H9 (cell line): ENCODE results near the gene QSOX2. TPM values are rescaled to one million over a fixed set of nuclear protein-coding genes. Genes with fewer than 3 reads are reported as not detected.

ENCODE experiments used
- DNase-seq: peaks from one replicate; pipeline ENCODE4 v3.0.0-alpha.2; 2017
- H2AFZ ChIP-seq: one replicate; pipeline ENCODE4 v1.6.1; 2013; ENCODE audit warnings: mild to moderate bottlenecking, low read length, control low read depth, moderate library complexity
- H2AK5ac ChIP-seq: 2 replicates; pipeline ENCODE4 v1.6.1; 2013; ENCODE audit warnings: low read length, control low read depth, mixed read lengths; ENCODE audit not compliant: insufficient read length
- H2BK120ac ChIP-seq: one replicate; pipeline ENCODE4 v1.6.1; 2013; ENCODE audit warnings: low read depth, mild to moderate bottlenecking, low read length, control low read depth, inconsistent platforms; ENCODE audit not compliant: poor library complexity, severe bottlenecking
- H2BK12ac ChIP-seq: 2 replicates; pipeline ENCODE4 v1.6.1; 2013; ENCODE audit warnings: low read length, control low read depth, mixed read lengths, low read depth; ENCODE audit not compliant: insufficient read length
- H2BK15ac ChIP-seq: 2 replicates; pipeline ENCODE4 v1.6.1; 2013; ENCODE audit warnings: low read depth, low read length, control low read depth
- H2BK20ac ChIP-seq: one replicate; pipeline ENCODE4 v1.6.1; 2013; ENCODE audit warnings: low read depth, mild to moderate bottlenecking, low read length, control low read depth, inconsistent platforms; ENCODE audit not compliant: poor library complexity, severe bottlenecking
- H2BK5ac ChIP-seq: 2 replicates; pipeline ENCODE4 v1.6.1; 2013; ENCODE audit warnings: low read length, control low read depth, mixed read lengths; ENCODE audit not compliant: insufficient read length
- H3K14ac ChIP-seq: 2 replicates; pipeline ENCODE4 v1.6.1; 2013; ENCODE audit warnings: low read length, control low read depth; ENCODE audit not compliant: insufficient read depth
- H3K18ac ChIP-seq: 2 replicates; pipeline ENCODE4 v1.6.1; 2013; ENCODE audit warnings: low read depth, mild to moderate bottlenecking, mixed read lengths, low read length, control low read depth; ENCODE audit not compliant: insufficient read length
- H3K23ac ChIP-seq: 2 replicates; pipeline ENCODE4 v1.6.1; 2013; ENCODE audit warnings: low read length, control low read depth, mixed read lengths, low read depth; ENCODE audit not compliant: insufficient read length
- H3K23me2 ChIP-seq: 2 replicates; pipeline ENCODE4 v1.6.1; 2013; ENCODE audit warnings: low read depth, mild to moderate bottlenecking, mixed read lengths, low read length, control low read depth; ENCODE audit not compliant: insufficient read length, poor library complexity, severe bottlenecking
- H3K27ac ChIP-seq: 2 replicates; pipeline ENCODE4 v1.5.1; 2013; ENCODE audit warnings: low read length, control low read depth, mixed read lengths, low read depth; ENCODE audit not compliant: insufficient read length
- H3K27me3 ChIP-seq: 2 replicates; pipeline ENCODE4 v1.6.1; 2013; ENCODE audit warnings: low read length, control low read depth, inconsistent platforms; ENCODE audit not compliant: insufficient read depth
- H3K4ac ChIP-seq: 2 replicates; pipeline ENCODE4 v1.6.1; 2013; ENCODE audit warnings: low read depth, mild to moderate bottlenecking, control low read depth, inconsistent platforms, low read length, moderate library complexity
- H3K4me1 ChIP-seq: 2 replicates; pipeline ENCODE4 v1.6.1; 2013; ENCODE audit warnings: low read length, control low read depth, inconsistent platforms; ENCODE audit not compliant: insufficient read depth
- H3K4me2 ChIP-seq: 2 replicates; pipeline ENCODE4 v1.6.1; 2013; ENCODE audit warnings: low read length, control low read depth, mixed read lengths; ENCODE audit not compliant: insufficient read length, insufficient read depth
- H3K56ac ChIP-seq: 2 replicates; pipeline ENCODE4 v1.6.1; 2013; ENCODE audit warnings: low read depth, mild to moderate bottlenecking, mixed read lengths, low read length, control low read depth; ENCODE audit not compliant: insufficient read length
- H3K79me1 ChIP-seq: 2 replicates; pipeline ENCODE4 v1.6.1; 2013; ENCODE audit warnings: low read depth, mild to moderate bottlenecking, moderate library complexity, low read length, control low read depth, inconsistent platforms; ENCODE audit not compliant: insufficient read depth, poor library complexity, severe bottlenecking
- H3K79me2 ChIP-seq: 2 replicates; pipeline ENCODE4 v1.6.1; 2013; ENCODE audit warnings: low read length, control low read depth, inconsistent platforms; ENCODE audit not compliant: insufficient read depth
- H3K9ac ChIP-seq: 2 replicates; pipeline ENCODE4 v1.6.1; 2013; ENCODE audit warnings: low read length, control low read depth, mixed read lengths; ENCODE audit not compliant: insufficient read length; ENCODE audit errors: extremely low read depth
- H3K9me3 ChIP-seq: one replicate; pipeline ENCODE4 v1.6.1; 2013; ENCODE audit warnings: low read depth, low read length, inconsistent platforms; ENCODE audit not compliant: control insufficient read depth
- H3T11ph ChIP-seq: one replicate; pipeline ENCODE4 v1.6.1; 2013; ENCODE audit warnings: mild to moderate bottlenecking, low read length, control low read depth, inconsistent platforms
- H4K20me1 ChIP-seq: one replicate; pipeline ENCODE4 v1.6.1; 2013; ENCODE audit not compliant: control insufficient read depth, insufficient read length, insufficient read depth
- H4K5ac ChIP-seq: 2 replicates; pipeline ENCODE4 v1.6.1; 2013; ENCODE audit warnings: low read depth, mild to moderate bottlenecking, mixed read lengths, low read length, control low read depth; ENCODE audit not compliant: insufficient read length
- H4K8ac ChIP-seq: replicated peaks from 2 replicates; pipeline ENCODE4 v1.6.1; 2013; ENCODE audit warnings: low read length, control low read depth, mixed read lengths, low read depth; ENCODE audit not compliant: insufficient read length
- H4K91ac ChIP-seq: 2 replicates; pipeline ENCODE4 v1.6.1; 2013; ENCODE audit warnings: low read depth, mild to moderate bottlenecking, moderate library complexity, mixed read lengths, low read length, control low read depth; ENCODE audit not compliant: insufficient read length
- H3K27ac Mint-ChIP-seq, 3 experiments: 2 replicates in 2 of 3; 3 replicates in 1 of 3; pipeline ENCODE4 v1.8.0; 2020 to 2021; ENCODE audit warnings: mixed read lengths in 3 of 3, mild to moderate bottlenecking in 1 of 3, moderate library complexity in 1 of 3
- H3K27me3 Mint-ChIP-seq: 2 replicates; pipeline ENCODE4 v1.8.0; 2021; ENCODE audit warnings: low read depth, mild to moderate bottlenecking, moderate library complexity, mixed read lengths
- H3K36me3 Mint-ChIP-seq, 3 experiments: 2 replicates in 2 of 3; 3 replicates in 1 of 3; pipeline ENCODE4 v1.8.0; 2020 to 2021; ENCODE audit warnings: low read depth in 3 of 3, mixed read lengths in 3 of 3; ENCODE audit not compliant: insufficient read depth in 1 of 3
- H3K4me1 Mint-ChIP-seq, 2 experiments: 2 replicates each; pipeline ENCODE4 v1.8.0; 2020; ENCODE audit warnings: mixed read lengths in 2 of 2
- H3K4me3 Mint-ChIP-seq, 2 experiments: 2 replicates in 1 of 2; 3 replicates in 1 of 2; pipeline ENCODE4 v1.8.0; 2020 to 2021; ENCODE audit warnings: mild to moderate bottlenecking in 2 of 2, mixed read lengths in 2 of 2, moderate library complexity in 1 of 2
- H3K9me3 Mint-ChIP-seq, 2 experiments: 2 replicates in 1 of 2; 3 replicates in 1 of 2; pipeline ENCODE4 v1.8.0; 2020; ENCODE audit warnings: mild to moderate bottlenecking in 2 of 2, mixed read lengths in 2 of 2, moderate library complexity in 1 of 2
- CTCF ChIP-seq: fragments of 200-600 bp; sonication (generic); conservative IDR thresholded peaks from 3 replicates; pipeline ENCODE4 v1.8.0; 2021; ENCODE audit warnings: antibody characterized with exemption, mild to moderate bottlenecking
- WGBS: extraction: QIAGEN DNeasy Blood & Tissue Kit; methylation state at CpG from one replicate; pipeline ENCODE4 v1.1.7; 2013; ENCODE audit warnings: missing lambda C conversion rate, low lambda C conversion rate, mixed read lengths; ENCODE audit not compliant: insufficient read length; ENCODE audit errors: extremely low coverage; 5-methylcytosine and 5-hydroxymethylcytosine counted together
- total RNA-seq: library from RNA; stranded (reverse); gene quantifications from 2 replicates; pipeline ENCODE4 v1.2.1, GENCODE V29; 2021

The QSOX2 gene
- total RNA-seq, 1 experiment from 2014 or later: 25.8 TPM

GRCh38 chr9:136179101-136179616 lies 66.5 kb downstream of the QSOX2 start:
- no peaks in the 10 kb centered on the region for H3K9me3 ChIP-seq

More at GRCh38 chr9:136179101-136179616, 66.5 kb downstream of the QSOX2 start:
- Histone ChIP-seq H2AFZ (no peak overlapping the region), H3K23me2 (no peaks in the 10 kb centered on the region), H3K79me1 (no peaks in the 10 kb centered on the region), H2BK120ac (no peak overlapping the region), H3T11ph (no peak overlapping the region), H4K8ac (no peak overlapping the region), H2BK5ac (no peak overlapping the region), H3K27me3 (no peaks in the 10 kb centered on the region), H3K79me2 (no peaks in the 10 kb centered on the region), H3K9ac (no peak overlapping the region), H3K56ac (no peak overlapping the region), H2BK20ac (no peak overlapping the region), H2BK12ac (no peak overlapping the region), H4K5ac (no peak overlapping the region), H3K27ac (no peak overlapping the region), H2AK5ac (no peak overlapping the region), H4K91ac (no peak overlapping the region), H3K4me2 (no peak overlapping the region), H4K20me1 (no peaks in the 10 kb centered on the region), H3K14ac (no peak overlapping the region), H3K18ac (no peak overlapping the region), H3K4ac (no peak overlapping the region), H2BK15ac (no peak overlapping the region), H3K23ac (no peak overlapping the region), H3K4me1 (no peaks in the 10 kb centered on the region)
- H3K9me3 Mint-ChIP-seq: no peaks in the 10 kb centered on the region; a peak in 2 of 5 replicates
- TF ChIP-seq CTCF: no peak
- no peak overlapping the region for H3K4me3 Mint-ChIP-seq
- peaks cover 10 to 34% of the 10 kb centered on the region in 2 experiments for H3K4me1 Mint-ChIP-seq
- H3K36me3 Mint-ChIP-seq: no peaks in the 10 kb centered on the region
- no peak for DNase-seq
- WGBS: no CpG with 5 or more reads among the region's 12 CpGs
- H3K27me3 Mint-ChIP-seq: 0 out of 2 replicates have a peak, but pooled peaks cover 2% of the 10 kb centered on the region
- H3K27ac Mint-ChIP-seq: no peak overlapping the region
